H1 (cell line): ENCODE results near the gene GPC3. TPM values are rescaled to one million over a fixed set of nuclear protein-coding genes. Genes with fewer than 3 reads are reported as not detected.

Source experiments
- CTCF ChIA-PET: fragments of 300-600 bp; sonication (Branson Sonifier 250); formaldehyde crosslinking; loops from one replicate; lab custom pipeline; 2021; ENCODE audit not compliant: partially characterized antibody; lab: Charles Lee
- POLR2A ChIA-PET: fragments of 300-600 bp; sonication (Branson Sonifier 250); formaldehyde crosslinking; loops from one replicate; lab custom pipeline; 2021; ENCODE audit warnings: inconsistent platforms; ENCODE audit not compliant: partially characterized antibody; lab: Charles Lee
- DNase-seq, 2 experiments: peaks; one replicate each; pipeline versions ENCODE4 v3.0.0 to v3.0.0-alpha.2; 2010 to 2022; ENCODE audit warnings: low spot score in 2 of 2, low read depth in 1 of 2, mixed read lengths in 1 of 2
- FAIRE-seq: peaks from 2 replicates; lab custom pipeline; 2011; peaks lifted over from hg19 to GRCh38; lab: Jason Lieb, UNC
- H2AFZ ChIP-seq: 2 replicates; pipeline ENCODE4 v1.8.1; 2012; ENCODE audit warnings: low read length, inconsistent platforms
- H2AK5ac ChIP-seq: 2 replicates; pipeline ENCODE4 v1.6.1; 2013; ENCODE audit warnings: low read depth, low read length
- H2BK120ac ChIP-seq: replicated peaks from 2 replicates; pipeline ENCODE3; 2013; ENCODE audit warnings: low read depth, low read length, inconsistent platforms
- H2BK12ac ChIP-seq: 2 replicates; pipeline ENCODE4 v1.6.1; 2013; ENCODE audit warnings: low read depth, low read length
- H2BK15ac ChIP-seq: 2 replicates; pipeline ENCODE4 v1.6.1; 2013; ENCODE audit warnings: low read length
- H2BK20ac ChIP-seq: 2 replicates; pipeline ENCODE4 v1.6.1; 2013; ENCODE audit warnings: low read length
- H2BK5ac ChIP-seq: 2 replicates; pipeline ENCODE4 v1.6.1; 2013; ENCODE audit warnings: low read depth, low read length
- H3K14ac ChIP-seq: 2 replicates; pipeline ENCODE4 v1.6.1; 2013; ENCODE audit warnings: inconsistent platforms; ENCODE audit not compliant: insufficient read length
- H3K18ac ChIP-seq: 2 replicates; pipeline ENCODE4 v1.6.1; 2013; ENCODE audit warnings: low read length; ENCODE audit errors: extremely low read depth
- H3K23ac ChIP-seq: 2 replicates; pipeline ENCODE4 v1.6.1; 2013; ENCODE audit warnings: inconsistent platforms; ENCODE audit not compliant: insufficient read length
- H3K23me2 ChIP-seq: 2 replicates; pipeline ENCODE4 v1.6.1; 2013; ENCODE audit warnings: low read depth, low read length
- H3K27ac ChIP-seq: 2 replicates; pipeline ENCODE4 v1.6.1; 2011; ENCODE audit warnings: low read depth, low read length, inconsistent platforms
- H3K27me3 ChIP-seq, 4 experiments: replicated peaks in 1 of 4; 1 replicate in 1 of 4; 2 replicates in 3 of 4; pipeline versions ENCODE4 v1.6.1 to v1.8.1; 2011 to 2013; ENCODE audit warnings: low read length in 3 of 4, mild to moderate bottlenecking in 3 of 4, inconsistent platforms in 2 of 4, mixed read lengths in 2 of 4, moderate library complexity in 1 of 4; ENCODE audit not compliant: control insufficient read depth in 3 of 4, insufficient read depth in 3 of 4; ENCODE audit errors: extremely low read depth in 1 of 4
- H3K36me3 ChIP-seq, 4 experiments: 2 replicates each; pipeline versions ENCODE4 v1.6.1 to v1.8.1; 2011 to 2013; ENCODE audit warnings: mild to moderate bottlenecking in 4 of 4, low read length in 3 of 4, moderate library complexity in 2 of 4, control low read depth in 1 of 4, inconsistent platforms in 1 of 4; ENCODE audit not compliant: insufficient read depth in 4 of 4, control insufficient read depth in 2 of 4
- H3K4ac ChIP-seq: replicated peaks from 2 replicates; pipeline ENCODE3; 2013; ENCODE audit warnings: low read length, low read depth, mixed read lengths, inconsistent platforms; ENCODE audit not compliant: insufficient read length
- H3K4me1 ChIP-seq, 4 experiments: replicated peaks in 1 of 4; 1 replicate in 1 of 4; 2 replicates in 3 of 4; pipeline versions ENCODE4 v1.6.1 to v1.8.1; 2011 to 2013; ENCODE audit warnings: low read length in 3 of 4, inconsistent platforms in 2 of 4, mixed read lengths in 1 of 4; ENCODE audit not compliant: insufficient read depth in 4 of 4, control insufficient read depth in 3 of 4
- H3K4me2 ChIP-seq, 2 experiments: 2 replicates each; pipeline versions ENCODE4 v1.6.1 to v1.8.1; 2011 to 2013; ENCODE audit warnings: low read depth in 2 of 2, low read length in 2 of 2, control low read depth in 1 of 2, inconsistent platforms in 1 of 2, mild to moderate bottlenecking in 1 of 2; ENCODE audit not compliant: insufficient read depth in 1 of 2
- H3K4me3 ChIP-seq, 4 experiments: fragments of 200-600, 300-600 bp in 1 of 4; sonication (generic), shearing (Covaris generic), sonication (Bioruptor Twin) in 1 of 4; 2 replicates each; pipeline versions ENCODE4 v1.5.1 to v1.8.1; 2011 to 2016; ENCODE audit warnings: low read length in 4 of 4, low read depth in 3 of 4, control low read depth in 2 of 4, inconsistent platforms in 2 of 4, mild to moderate bottlenecking in 2 of 4, mixed read lengths in 1 of 4, moderate library complexity in 1 of 4; ENCODE audit not compliant: insufficient read depth in 2 of 4; ENCODE audit errors: extremely low read depth in 1 of 4
- H3K56ac ChIP-seq: replicated peaks from 2 replicates; pipeline ENCODE3; 2013; ENCODE audit warnings: low read depth, mild to moderate bottlenecking, mixed read lengths, low read length, inconsistent platforms; ENCODE audit not compliant: insufficient read length
- H3K79me1 ChIP-seq: 2 replicates; pipeline ENCODE4 v1.6.1; 2013; ENCODE audit warnings: low read depth, low read length, control low read depth
- H3K79me2 ChIP-seq, 2 experiments: 2 replicates each; pipeline versions ENCODE4 v1.6.1 to v1.8.1; 2012 to 2013; ENCODE audit warnings: low read length in 2 of 2, mild to moderate bottlenecking in 2 of 2, inconsistent platforms in 1 of 2; ENCODE audit not compliant: insufficient read depth in 2 of 2, control insufficient read depth in 1 of 2
- H3K9ac ChIP-seq, 4 experiments: replicated peaks in 1 of 4; 1 replicate in 1 of 4; 2 replicates in 3 of 4; pipeline versions ENCODE4 v1.6.1 to v1.8.1; 2011 to 2013; ENCODE audit warnings: low read depth in 3 of 4, low read length in 3 of 4, control low read depth in 2 of 4, mild to moderate bottlenecking in 2 of 4, moderate library complexity in 2 of 4, inconsistent platforms in 1 of 4; ENCODE audit errors: extremely low read depth in 1 of 4
- H3K9me3 ChIP-seq, 2 experiments: 2 replicates each; pipeline versions ENCODE4 v1.6.1 to v1.8.1; 2012 to 2013; ENCODE audit warnings: mild to moderate bottlenecking in 2 of 2, moderate library complexity in 2 of 2, control low read depth in 1 of 2, inconsistent platforms in 1 of 2, low read depth in 1 of 2, low read length in 1 of 2, mixed read lengths in 1 of 2; ENCODE audit not compliant: insufficient read depth in 2 of 2
- H4K20me1 ChIP-seq, 2 experiments: replicated peaks in 1 of 2; 2 replicates each; pipeline versions ENCODE3 to v1.8.1; 2011 to 2013; ENCODE audit warnings: inconsistent platforms in 2 of 2, low read length in 2 of 2, mild to moderate bottlenecking in 1 of 2; ENCODE audit not compliant: insufficient read depth in 2 of 2, control insufficient read depth in 1 of 2
- H4K5ac ChIP-seq: 2 replicates; pipeline ENCODE4 v1.6.1; 2013; ENCODE audit warnings: low read length, low read depth, mixed read lengths, inconsistent platforms; ENCODE audit not compliant: insufficient read length
- H4K8ac ChIP-seq: 2 replicates; pipeline ENCODE4 v1.8.0; 2013; ENCODE audit warnings: mild to moderate bottlenecking, moderate library complexity, low read length, inconsistent platforms; ENCODE audit not compliant: insufficient read depth; ENCODE audit errors: extremely low read depth
- H4K91ac ChIP-seq: replicated peaks from 2 replicates; pipeline ENCODE3; 2013; ENCODE audit warnings: low read length, mixed read lengths, inconsistent platforms; ENCODE audit not compliant: insufficient read length
- POLR2A ChIP-seq, 2 experiments: IDR thresholded peaks; 1 replicate in 1 of 2; 2 replicates in 1 of 2; pipeline ENCODE4 v1.6.1; 2011; ENCODE audit warnings: low read depth in 2 of 2, low read length in 2 of 2, mild to moderate bottlenecking in 2 of 2; ENCODE audit errors: control extremely low read depth in 1 of 2
- WGBS, 2 experiments: shearing (Covaris generic) in 1 of 2; methylation state at CpG; one replicate each; pipeline versions ENCODE4 v1.1.6 to v1.1.7; 2013 to 2015; ENCODE audit warnings: low lambda C conversion rate in 2 of 2, mixed read lengths in 2 of 2, inconsistent platforms in 1 of 2, low coverage in 1 of 2, missing lambda C conversion rate in 1 of 2; ENCODE audit not compliant: insufficient replicate concordance in 2 of 2, insufficient coverage in 1 of 2, insufficient read length in 1 of 2; ENCODE audit errors: extremely low coverage in 1 of 2, missing lambda C conversion rate in 1 of 2; 5-methylcytosine and 5-hydroxymethylcytosine counted together
- polyA plus RNA-seq, 7 experiments: library from polyadenylated mRNA; depleted of rRNA in 3 of 7; stranded (reverse) in 5 of 7; unstranded in 2 of 7; fragments of >200 nt in 5 of 7; fragments of 200-250 nt in 2 of 7; gene quantifications; 1 replicate in 5 of 7; 2 replicates in 1 of 7; 4 replicates in 1 of 7; pipeline versions ENCODE4 v1.2.1 to v1.2.3, GENCODE V29; 2011 to 2013; ENCODE audit warnings: missing spikeins in 2 of 7, mixed read lengths in 2 of 7
- total RNA-seq: library from RNA; stranded (reverse); fragmentation: NEBNext Ultra II Directional; extraction: Animal tissue kit (Norgen Biotek cat#: 25700); gene quantifications from 2 replicates; pipeline ENCODE4 v1.2.1, GENCODE V29; 2021

Gene GPC3
- total and polyA plus RNA-seq, 2 of the 8 experiments (the other 6 are each of a cell fraction or from before 2014, with no cell fraction given) = 64.8 to 71.9 TPM

GRCh38 chrX:133726642-133727041, 258.8 kb downstream of the GPC3 start:
- Histone ChIP-seq H3K23ac (no peak overlapping the region), H3K4me3 (no peak overlapping the region), H2BK120ac (no peak overlapping the region), H3K4me2 (no peak overlapping the region), H3K4me1 (no peaks in the 10 kb centered on the region; a peak in 1 of 7 replicates), H3K14ac (no peak overlapping the region), H3K36me3 (no peaks in the 10 kb centered on the region), H2AFZ (no peak overlapping the region), H4K91ac (no peak overlapping the region), H3K9ac (no peak overlapping the region), H4K20me1 (no peaks in the 10 kb centered on the region), H3K79me1 (no peaks in the 10 kb centered on the region), H3K18ac (no peak overlapping the region), H3K56ac (no peak overlapping the region), H2BK5ac (no peak overlapping the region), H3K23me2 (no peaks in the 10 kb centered on the region), H3K27me3 (no peaks in the 10 kb centered on the region), H2BK20ac (no peak overlapping the region), H2AK5ac (no peak overlapping the region), H2BK15ac (no peak overlapping the region), H2BK12ac (no peak overlapping the region), H3K27ac (no peak overlapping the region), H3K4ac (no peak overlapping the region), H4K5ac (no peak overlapping the region), H3K9me3 (no peaks in the 10 kb centered on the region), H4K8ac (no peak overlapping the region), H3K79me2 (no peaks in the 10 kb centered on the region)
- POLR2A ChIA-PET = no interaction called here
- TF ChIP-seq POLR2A (IDR thresholded peaks at IDR 0.05; ENCODE audit: control extremely low read depth in 1 of 2, low read depth in 2 of 2, low read length in 2 of 2) = no peak
- WGBS, 2 experiments = 70% methylated on average over 2 of the region's 2 CpGs; no CpG with 5 or more reads in 1 of the 2 experiments
- DNase-seq (no peak), FAIRE-seq (no peak)
- CTCF ChIA-PET = no interaction called here
